Hepatocyte (in vitro differentiated cells): ENCODE measurements around the gene TMEM178A. TPM values are rescaled to one million over a fixed set of nuclear protein-coding genes. Genes with fewer than 3 reads are reported as not detected.
"Not testable (repeated sequence)": the region's sequence is repeated elsewhere in the genome, so short reads cannot be mapped to it uniquely, and the experiment has no call there.

Experiments
- DNase-seq: peaks from one replicate; pipeline ENCODE4 v3.0.0-alpha.2; 2016; ENCODE audit warnings: low spot score
- H2AFZ ChIP-seq: fragments of 200-600 bp; sonication (generic); 2 replicates; pipeline ENCODE4 v1.6.0; 2016; ENCODE audit warnings: antibody characterized with exemption, mild to moderate bottlenecking
- H3K27ac ChIP-seq: fragments of 200-600 bp; sonication (generic); 2 replicates; pipeline ENCODE4 v1.5.1; 2016; ENCODE audit warnings: mild to moderate bottlenecking
- H3K27me3 ChIP-seq: fragments of 200-600 bp; sonication (generic); 2 replicates; pipeline ENCODE4 v1.6.1; 2016
- H3K36me3 ChIP-seq: fragments of 200-600 bp; sonication (generic); replicated peaks from 2 replicates; pipeline ENCODE4 v1.5.1; 2016; ENCODE audit warnings: low read depth; ENCODE audit not compliant: insufficient read depth
- H3K4me1 ChIP-seq: fragments of 200-600 bp; sonication (generic); 2 replicates; pipeline ENCODE4 v1.5.1; 2016; ENCODE audit warnings: mild to moderate bottlenecking, moderate library complexity; ENCODE audit not compliant: insufficient read depth
- H3K4me2 ChIP-seq: fragments of 200-600 bp; sonication (generic); 2 replicates; pipeline ENCODE4 v1.6.0; 2016
- H3K4me3 ChIP-seq: fragments of 200-600 bp; sonication (generic); 2 replicates; pipeline ENCODE4 v1.5.1; 2016; ENCODE audit warnings: mild to moderate bottlenecking
- H3K79me2 ChIP-seq: fragments of 200-600 bp; sonication (generic); 2 replicates; pipeline ENCODE4 v1.6.0; 2017; ENCODE audit warnings: mild to moderate bottlenecking
- H3K9me2 ChIP-seq: fragments of 200-600 bp; sonication (generic); replicated peaks from 2 replicates; pipeline ENCODE4 v1.6.0; 2017; ENCODE audit warnings: mild to moderate bottlenecking; ENCODE audit not compliant: insufficient read depth
- H3K9me3 ChIP-seq: fragments of 200-600 bp; sonication (generic); 2 replicates; pipeline ENCODE4 v1.5.1; 2016; ENCODE audit warnings: low read depth, mild to moderate bottlenecking
- H4K20me1 ChIP-seq: fragments of 200-600 bp; sonication (generic); 2 replicates; pipeline ENCODE4 v1.6.0; 2016; ENCODE audit warnings: mild to moderate bottlenecking; ENCODE audit not compliant: insufficient read depth, poor library complexity, severe bottlenecking
- EZH2 ChIP-seq: fragments of 200-600 bp; sonication (generic); IDR thresholded peaks from 2 replicates; pipeline ENCODE4 v1.6.1; 2016; ENCODE audit warnings: antibody characterized with exemption, mild to moderate bottlenecking, borderline replicate concordance
- EZH2phosphoT487 ChIP-seq: fragments of 200-600 bp; sonication (generic); IDR thresholded peaks from one replicate; pipeline ENCODE4 v1.6.1; 2018; ENCODE audit warnings: antibody characterized with exemption, mild to moderate bottlenecking, low read depth, moderate library complexity; ENCODE audit not compliant: unreplicated experiment, severe bottlenecking
- WGBS: methylation state at CpG from one replicate; pipeline ENCODE4 v1.1.6; 2016; ENCODE audit warnings: low lambda C conversion rate; ENCODE audit errors: missing lambda C conversion rate; 5-methylcytosine and 5-hydroxymethylcytosine counted together
- polyA plus RNA-seq: library from polyadenylated mRNA; unstranded; fragments of >200 nt; fragmentation: Nextera tagmentation; extraction: Ambion mirVana; gene quantifications from 2 replicates; pipeline ENCODE4 v1.2.1, GENCODE V29; 2016
- total RNA-seq: library from RNA; depleted of rRNA; stranded (reverse); fragments of >200 nt; gene quantifications from 2 replicates; pipeline ENCODE4 v1.2.3, GENCODE V29; 2014
- TF ChIP-seq, protein P1 (sequence below): fragments of 200-600 bp; sonication (generic); IDR thresholded peaks from 2 replicates; pipeline ENCODE4 v1.5.1; 2016; ENCODE audit warnings: antibody characterized with exemption, mild to moderate bottlenecking; ENCODE audit not compliant: poor library complexity

TMEM178A gene
- total and polyA plus RNA-seq, 2 experiments from 2014 or later, result 3.9 to 6.6 TPM

GRCh38 chr2:39625193-39625926, 40.4 kb upstream of the TMEM178A start:
- TF ChIP-seq, protein P1, sequence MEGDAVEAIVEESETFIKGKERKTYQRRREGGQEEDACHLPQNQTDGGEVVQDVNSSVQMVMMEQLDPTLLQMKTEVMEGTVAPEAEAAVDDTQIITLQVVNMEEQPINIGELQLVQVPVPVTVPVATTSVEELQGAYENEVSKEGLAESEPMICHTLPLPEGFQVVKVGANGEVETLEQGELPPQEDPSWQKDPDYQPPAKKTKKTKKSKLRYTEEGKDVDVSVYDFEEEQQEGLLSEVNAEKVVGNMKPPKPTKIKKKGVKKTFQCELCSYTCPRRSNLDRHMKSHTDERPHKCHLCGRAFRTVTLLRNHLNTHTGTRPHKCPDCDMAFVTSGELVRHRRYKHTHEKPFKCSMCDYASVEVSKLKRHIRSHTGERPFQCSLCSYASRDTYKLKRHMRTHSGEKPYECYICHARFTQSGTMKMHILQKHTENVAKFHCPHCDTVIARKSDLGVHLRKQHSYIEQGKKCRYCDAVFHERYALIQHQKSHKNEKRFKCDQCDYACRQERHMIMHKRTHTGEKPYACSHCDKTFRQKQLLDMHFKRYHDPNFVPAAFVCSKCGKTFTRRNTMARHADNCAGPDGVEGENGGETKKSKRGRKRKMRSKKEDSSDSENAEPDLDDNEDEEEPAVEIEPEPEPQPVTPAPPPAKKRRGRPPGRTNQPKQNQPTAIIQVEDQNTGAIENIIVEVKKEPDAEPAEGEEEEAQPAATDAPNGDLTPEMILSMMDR, result no peak
- TF ChIP-seq EZH2, result no peak
- H2AFZ ChIP-seq, result peak overlapping the region; percentile 45
- 61% methylated on average over 9 of the region's 9 CpGs for WGBS

GRCh38 chr2:39625927-39626270, 39.8 kb upstream of the TMEM178A start:
- DNase-seq, result no peak
- Histone ChIP-seq H3K4me3 (no peak overlapping the region), H3K4me1 (no peaks in the 10 kb centered on the region), H2AFZ (peak overlapping the region; percentile 45), H3K9me3 (no peaks in the 10 kb centered on the region), H4K20me1 (no peaks in the 10 kb centered on the region), H3K79me2 (no peaks in the 10 kb centered on the region), H3K27ac (no peak overlapping the region), H3K9me2 (no peaks in the 10 kb centered on the region), H3K27me3 (no peaks in the 10 kb centered on the region), H3K36me3 (no peaks in the 10 kb centered on the region), H3K4me2 (no peak overlapping the region)
- TF ChIP-seq, protein P1, result no peak
- TF ChIP-seq EZH2phosphoT487 (no peak), EZH2 (no peak)
- WGBS, result 79% methylated on average over 5 of the region's 5 CpGs

More at GRCh38 chr2:39625193-39625926, 40.4 kb upstream of the TMEM178A start:
- Histone ChIP-seq H3K9me3 (no peaks in the 10 kb centered on the region), H3K4me2 (no peak overlapping the region), H3K79me2 (no peaks in the 10 kb centered on the region), H3K27ac (no peak overlapping the region), H3K36me3 (no peaks in the 10 kb centered on the region), H3K4me1 (no peaks in the 10 kb centered on the region), H3K4me3 (no peak overlapping the region), H3K27me3 (no peaks in the 10 kb centered on the region), H4K20me1 (no peaks in the 10 kb centered on the region), H3K9me2 (no peaks in the 10 kb centered on the region)
- DNase-seq, result no peak

DNA sequence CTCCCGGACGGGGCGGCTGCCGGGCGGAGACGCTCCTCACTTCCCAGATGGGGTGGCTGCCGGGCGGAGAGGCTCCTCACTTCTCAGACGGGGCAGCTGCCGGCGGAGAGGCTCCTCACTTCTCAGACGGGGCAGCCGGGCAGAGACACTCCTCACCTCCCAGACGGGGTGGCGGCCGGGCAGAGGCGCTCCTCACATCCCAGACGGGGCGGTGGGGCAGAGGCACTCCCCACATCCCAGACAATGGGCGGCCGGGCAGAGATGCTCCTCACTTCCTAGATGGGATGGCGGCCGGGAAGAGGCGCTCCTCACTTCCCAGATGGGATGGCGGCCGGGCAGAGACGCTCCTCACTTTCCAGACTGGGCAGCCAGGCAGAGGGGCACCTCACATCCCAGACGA, 37.4 kb upstream of the TMEM178A start:
- not testable (repeated sequence) for H3K9me2 ChIP-seq, H3K27me3 ChIP-seq, H3K27ac ChIP-seq, H3K4me3 ChIP-seq, H2AFZ ChIP-seq, H3K4me1 ChIP-seq, H3K36me3 ChIP-seq, H3K79me2 ChIP-seq, H3K9me3 ChIP-seq, H3K4me2 ChIP-seq, H4K20me1 ChIP-seq, DNase-seq
- 96% methylated on average over 13 of the region's 28 CpGs for WGBS

GRCh38 chr2:39629646-39630045, 36.1 kb upstream of the TMEM178A start:
- H3K36me3 ChIP-seq, result no peaks in the 10 kb centered on the region
- H2AFZ ChIP-seq, result no peak overlapping the region

More at GRCh38 chr2:39629646-39630045, 36.1 kb upstream of the TMEM178A start:
- 93% methylated on average over 3 of the region's 3 CpGs for WGBS
- Histone ChIP-seq H3K27ac (no peak overlapping the region), H3K4me3 (no peak overlapping the region), H3K79me2 (no peaks in the 10 kb centered on the region), H3K9me2 (no peaks in the 10 kb centered on the region), H3K27me3 (no peaks in the 10 kb centered on the region), H4K20me1 (no peaks in the 10 kb centered on the region), H3K9me3 (no peaks in the 10 kb centered on the region), H3K4me2 (no peak overlapping the region), H3K4me1 (no peaks in the 10 kb centered on the region)
- no peak for DNase-seq
- no peak for TF ChIP-seq EZH2phosphoT487
- TF ChIP-seq EZH2, result no peak
- TF ChIP-seq, protein P1, result no peak
